MCF 10A (cell line): ENCODE results near the gene ITGAE. TPM values are rescaled to one million over a fixed set of nuclear protein-coding genes. Genes with fewer than 3 reads are reported as not detected.
"Not testable (repeated sequence)": the region's sequence is repeated elsewhere in the genome, so short reads cannot be mapped to it uniquely, and the experiment has no call there.

Experiments used
- BruUV-seq: library from RNA; stranded (reverse); fragments of 400-500 nt; replicated peaks from 2 replicates; lab custom pipeline; 2021; lab: Mats Ljungman, UMichigan
- CTCF ChIA-PET: fragments of 300-600 bp; sonication (Branson Sonifier 250); formaldehyde crosslinking; extraction: SDS; loops from one replicate; lab custom pipeline; 2021; ENCODE audit warnings: antibody characterized with exemption, inconsistent platforms; lab: Yijun Ruan, JAX
- POLR2A ChIA-PET: fragments of 300-600, 350-650 bp; sonication (Branson Sonifier 250); formaldehyde crosslinking; extraction: SDS; loops from one replicate; lab custom pipeline; 2020; ENCODE audit warnings: antibody characterized with exemption, inconsistent platforms; lab: Yijun Ruan, JAX
- DNase-seq: peaks from one replicate; pipeline ENCODE4 v3.0.0-alpha.2; 2018; ENCODE audit not compliant: unreplicated experiment
- H3K27ac Mint-ChIP-seq: one replicate; pipeline ENCODE4 v1.8.0; 2022; ENCODE audit warnings: mild to moderate bottlenecking, low read depth, mixed read lengths; ENCODE audit not compliant: unreplicated experiment
- H3K27me3 Mint-ChIP-seq: one replicate; pipeline ENCODE4 v1.8.0; 2022; ENCODE audit warnings: mixed read lengths; ENCODE audit not compliant: insufficient read depth, unreplicated experiment
- H3K36me3 Mint-ChIP-seq: one replicate; pipeline ENCODE4 v1.8.0; 2022; ENCODE audit warnings: mild to moderate bottlenecking, moderate library complexity, mixed read lengths; ENCODE audit not compliant: insufficient read depth, unreplicated experiment
- H3K4me1 Mint-ChIP-seq: one replicate; pipeline ENCODE4 v1.8.0; 2022; ENCODE audit warnings: mixed read lengths; ENCODE audit not compliant: insufficient read depth, unreplicated experiment
- H3K4me3 Mint-ChIP-seq: one replicate; pipeline ENCODE4 v1.8.0; 2022; ENCODE audit warnings: mild to moderate bottlenecking, moderate library complexity, mixed read lengths; ENCODE audit not compliant: unreplicated experiment
- H3K9me3 Mint-ChIP-seq: one replicate; pipeline ENCODE4 v1.8.0; 2022; ENCODE audit warnings: mixed read lengths; ENCODE audit not compliant: unreplicated experiment
- intact Hi-C: fragments of 100-400 bp; cut with micrococcal nuclease; formaldehyde crosslinking; loops from 2 replicates; pipeline ENCODE4 v1.14.1; 2022
- total RNA-seq: library from RNA; stranded (reverse); gene quantifications from 2 replicates; pipeline ENCODE4 v1.2.3, GENCODE V29; 2022
- TF ChIP-seq, protein P1 (sequence below): fragments of 200-600 bp; IDR thresholded peaks from one replicate; pipeline ENCODE4 v1.8.0; 2022; ENCODE audit warnings: antibody characterized with exemption, mild to moderate bottlenecking; ENCODE audit not compliant: unreplicated experiment

Gene ITGAE
- total RNA-seq, 1 experiment from 2014 or later = 26.6 TPM

DNA sequence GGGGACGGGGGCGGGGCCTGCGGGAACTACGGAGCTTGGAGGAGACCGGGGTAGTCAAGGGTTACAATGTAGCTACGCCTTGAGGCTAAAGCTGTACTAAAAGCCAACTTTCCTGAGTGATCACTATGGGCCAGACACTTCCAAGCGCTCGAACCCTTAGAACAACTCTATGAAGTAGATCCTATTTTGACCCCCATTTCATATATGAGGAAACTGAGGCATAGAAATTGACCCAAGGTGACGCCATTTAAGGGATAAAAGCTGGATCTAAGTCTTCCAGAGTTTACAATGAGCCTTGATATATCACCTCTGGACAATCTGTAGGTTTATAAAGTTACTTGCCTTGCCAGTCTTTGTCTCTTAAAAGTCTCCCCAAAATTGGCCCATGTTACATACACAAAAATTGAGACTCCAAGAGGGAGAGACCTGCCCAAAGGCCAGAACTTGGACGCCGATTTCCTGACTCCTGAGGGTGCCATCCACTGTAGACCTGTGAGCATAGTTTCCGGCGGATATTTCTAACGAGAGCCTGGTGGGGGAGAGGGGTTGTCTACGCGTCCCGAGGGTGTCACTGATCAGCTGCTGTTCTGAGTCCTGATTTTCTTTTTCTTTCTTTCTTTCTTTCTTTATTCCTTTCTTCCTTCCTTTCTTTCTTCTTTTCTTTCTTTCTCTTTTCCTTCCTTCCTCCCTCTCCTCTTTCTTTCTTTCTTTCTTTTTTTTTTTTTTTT, 45.6 kb upstream of the ITGAE start:
- Mint-ChIP-seq H3K27me3 (peaks cover 7% of the 10 kb centered on the region), H3K27ac (peak overlapping the region; percentile 86), H3K4me3 (peak overlapping the region; percentile 80), H3K36me3 (peaks cover 25% of the 10 kb centered on the region), H3K4me1 (peaks cover 14% of the 10 kb centered on the region), H3K9me3 (no peaks in the 10 kb centered on the region)
- POLR2A ChIA-PET = interaction anchor here (0.6 to 1.9 kb wide), 10 partner anchors 10 to 1784 kb away, joined by 3 to 7 read pairs (median 4); partner anchors contain the start of genes CYB5D2 and ZZEF1
- no peak for DNase-seq
- no TSS peak for BruUV-seq
- intact Hi-C loops = loop anchor here (1.0 to 5.0 kb wide), 2 partner anchors 61 to 109 kb away; no protein-coding TSS in a partner anchor
- CTCF ChIA-PET = interaction anchor here (0.5 to 6.8 kb wide), 23 partner anchors 11 to 1032 kb away, joined by 3 to 72 read pairs (median 4); partner anchors contain the start of gene P2RX1
- TF ChIP-seq, protein P1, sequence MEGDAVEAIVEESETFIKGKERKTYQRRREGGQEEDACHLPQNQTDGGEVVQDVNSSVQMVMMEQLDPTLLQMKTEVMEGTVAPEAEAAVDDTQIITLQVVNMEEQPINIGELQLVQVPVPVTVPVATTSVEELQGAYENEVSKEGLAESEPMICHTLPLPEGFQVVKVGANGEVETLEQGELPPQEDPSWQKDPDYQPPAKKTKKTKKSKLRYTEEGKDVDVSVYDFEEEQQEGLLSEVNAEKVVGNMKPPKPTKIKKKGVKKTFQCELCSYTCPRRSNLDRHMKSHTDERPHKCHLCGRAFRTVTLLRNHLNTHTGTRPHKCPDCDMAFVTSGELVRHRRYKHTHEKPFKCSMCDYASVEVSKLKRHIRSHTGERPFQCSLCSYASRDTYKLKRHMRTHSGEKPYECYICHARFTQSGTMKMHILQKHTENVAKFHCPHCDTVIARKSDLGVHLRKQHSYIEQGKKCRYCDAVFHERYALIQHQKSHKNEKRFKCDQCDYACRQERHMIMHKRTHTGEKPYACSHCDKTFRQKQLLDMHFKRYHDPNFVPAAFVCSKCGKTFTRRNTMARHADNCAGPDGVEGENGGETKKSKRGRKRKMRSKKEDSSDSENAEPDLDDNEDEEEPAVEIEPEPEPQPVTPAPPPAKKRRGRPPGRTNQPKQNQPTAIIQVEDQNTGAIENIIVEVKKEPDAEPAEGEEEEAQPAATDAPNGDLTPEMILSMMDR = no peak

- H3K27ac Mint-ChIP-seq = peak within 1 kb of the TSS; percentile 86
- no peaks in the 10 kb centered on the region for H3K9me3 Mint-ChIP-seq
- intact Hi-C loops = loop anchor here (1.0 to 5.0 kb wide), 2 partner anchors 61 to 109 kb away; no protein-coding TSS in a partner anchor
- no peaks in the 10 kb centered on the region for H3K27me3 Mint-ChIP-seq
- H3K4me3 Mint-ChIP-seq = peak within 1 kb of the TSS; percentile 80
- no TSS peak for BruUV-seq
- peaks cover 14% of the 10 kb centered on the region for H3K4me1 Mint-ChIP-seq
- ChIA-PET CTCF (interaction anchor here (0.5 to 6.8 kb wide), 30 partner anchors 9 to 1464 kb away, joined by 3 to 72 read pairs (median 4); partner anchors contain the start of gene P2RX1), POLR2A (interaction anchor here (0.5 to 1.9 kb wide), 22 partner anchors 9 to 1783 kb away, joined by 3 to 10 read pairs (median 4); partner anchors contain the start of genes CTNS, CYB5D2, NUP88 and SHPK)
- peak; percentile 93 for DNase-seq
- TF ChIP-seq, protein P1 = peak; percentile 74
- H3K36me3 Mint-ChIP-seq = peaks cover 32% of the 10 kb centered on the region
Measured at GRCh38 chr17:3845621-3846436, 44.8 kb upstream of the ITGAE start, which contains the start of gene NCBP3. Gene NCBP3 (minus strand): TSS chr17:3846246. CDS start chr17:3846223, 23 bp downstream.

GRCh38 chr17:3845291-3845620, 44.3 kb upstream of the ITGAE start:
- DNase-seq = no peak
- peaks cover 14% of the 10 kb centered on the region for H3K4me1 Mint-ChIP-seq
- ChIA-PET CTCF (interaction anchor here (0.7 to 6.8 kb wide), 16 partner anchors 9 to 1463 kb away, joined by 3 to 72 read pairs (median 4); partner anchors contain the start of gene P2RX1), POLR2A (interaction anchor here (0.5 to 1.9 kb wide), 16 partner anchors 9 to 1574 kb away, joined by 3 to 10 read pairs (median 4); partner anchors contain the start of genes CYB5D2, NUP88 and ZZEF1)
- H3K27ac Mint-ChIP-seq = peak overlapping the region; percentile 86
- H3K4me3 Mint-ChIP-seq = peak overlapping the region; percentile 80
- TF ChIP-seq, protein P1 = no peak
- H3K36me3 Mint-ChIP-seq = peaks cover 32% of the 10 kb centered on the region
- H3K9me3 Mint-ChIP-seq = no peaks in the 10 kb centered on the region
- no peaks in the 10 kb centered on the region for H3K27me3 Mint-ChIP-seq
- intact Hi-C loops = loop anchor here (5.0 kb wide), 1 partner anchor 62 kb away; no protein-coding TSS in a partner anchor
- TSS peak; percentile 31 for BruUV-seq

DNA sequence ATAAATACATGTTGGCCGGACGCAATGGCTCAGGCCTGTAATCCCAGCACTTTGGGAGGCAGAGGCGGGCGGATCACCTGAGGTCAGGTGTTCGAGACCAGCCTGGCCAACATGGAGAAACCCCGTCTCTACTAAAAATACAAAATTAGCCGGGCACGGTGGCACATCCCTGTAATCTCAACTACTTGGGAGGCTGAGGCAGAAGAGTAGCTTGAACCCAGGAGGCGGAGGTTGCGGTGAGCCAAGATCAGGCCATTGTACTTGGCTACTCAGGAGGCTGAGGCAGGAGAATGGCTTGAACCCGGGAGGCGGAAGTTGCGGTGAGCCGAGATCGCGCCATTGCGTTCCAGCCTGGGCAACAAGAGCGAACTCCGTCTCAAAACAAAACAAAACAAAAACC, 43.6 kb upstream of the ITGAE start:
- peak overlapping the region; percentile 80 for H3K4me3 Mint-ChIP-seq
- peaks cover 14% of the 10 kb centered on the region for H3K4me1 Mint-ChIP-seq
- DNase-seq, BruUV-seq, H3K27me3 Mint-ChIP-seq, H3K9me3 Mint-ChIP-seq, intact Hi-C loops: not testable (repeated sequence)
- H3K36me3 Mint-ChIP-seq = peaks cover 36% of the 10 kb centered on the region
- CTCF ChIA-PET = interaction anchor here (0.6 to 6.8 kb wide), 14 partner anchors 9 to 238 kb away, joined by 3 to 72 read pairs (median 6); no protein-coding TSS in a partner anchor
- POLR2A ChIA-PET = interaction anchor here (0.6 to 1.3 kb wide), 4 partner anchors 46 to 179 kb away, joined by 4 to 10 read pairs (median 4); no protein-coding TSS in a partner anchor
- H3K27ac Mint-ChIP-seq = peak overlapping the region; percentile 86
